RWPE1 (cell line): ENCODE measurements around the gene INTS15.

Experiments used
- CTCF ChIA-PET: fragments of 350-600 bp; sonication (Branson Sonifier 250); formaldehyde crosslinking; extraction: SDS; loops from one replicate; lab custom pipeline; 2021; lab: Yijun Ruan, JAX
- POLR2A ChIA-PET: fragments of 400-600 bp; formaldehyde crosslinking; extraction: SDS; loops from one replicate; lab custom pipeline; 2020; ENCODE audit warnings: antibody characterized with exemption; ENCODE audit not compliant: low non-redundant PET; lab: Yijun Ruan, JAX
- DNase-seq: peaks from one replicate; pipeline ENCODE4 v3.0.0; 2012; ENCODE audit warnings: low spot score
- H3K27ac ChIP-seq: fragments of 450-650 bp; 2 replicates; pipeline ENCODE4 v1.5.1; 2017
- TF ChIP-seq, protein P1 (sequence below): fragments of 450-650 bp; conservative IDR thresholded peaks from 2 replicates; pipeline ENCODE4 v1.5.1; 2017; ENCODE audit warnings: low read depth, mild to moderate bottlenecking

The INTS15 gene

GRCh38 chr7:6551016-6551511, 38.8 kb upstream of the INTS15 start, which contains the start of gene GRID2IP:
Gene GRID2IP (minus strand): TSS chr7:6551461. CDS start chr7:6551436, 25 bp downstream.
- H3K27ac ChIP-seq: no peak within 1 kb of the TSS
- POLR2A ChIA-PET: interaction anchor here (0.6 kb wide), 1 partner anchor 25 kb away, joined by 3 read pairs; no protein-coding TSS in a partner anchor
- TF ChIP-seq, protein P1, sequence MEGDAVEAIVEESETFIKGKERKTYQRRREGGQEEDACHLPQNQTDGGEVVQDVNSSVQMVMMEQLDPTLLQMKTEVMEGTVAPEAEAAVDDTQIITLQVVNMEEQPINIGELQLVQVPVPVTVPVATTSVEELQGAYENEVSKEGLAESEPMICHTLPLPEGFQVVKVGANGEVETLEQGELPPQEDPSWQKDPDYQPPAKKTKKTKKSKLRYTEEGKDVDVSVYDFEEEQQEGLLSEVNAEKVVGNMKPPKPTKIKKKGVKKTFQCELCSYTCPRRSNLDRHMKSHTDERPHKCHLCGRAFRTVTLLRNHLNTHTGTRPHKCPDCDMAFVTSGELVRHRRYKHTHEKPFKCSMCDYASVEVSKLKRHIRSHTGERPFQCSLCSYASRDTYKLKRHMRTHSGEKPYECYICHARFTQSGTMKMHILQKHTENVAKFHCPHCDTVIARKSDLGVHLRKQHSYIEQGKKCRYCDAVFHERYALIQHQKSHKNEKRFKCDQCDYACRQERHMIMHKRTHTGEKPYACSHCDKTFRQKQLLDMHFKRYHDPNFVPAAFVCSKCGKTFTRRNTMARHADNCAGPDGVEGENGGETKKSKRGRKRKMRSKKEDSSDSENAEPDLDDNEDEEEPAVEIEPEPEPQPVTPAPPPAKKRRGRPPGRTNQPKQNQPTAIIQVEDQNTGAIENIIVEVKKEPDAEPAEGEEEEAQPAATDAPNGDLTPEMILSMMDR: no peak
- DNase-seq: no peak
- CTCF ChIA-PET: no interaction called here

GRCh38 chr7:6553448-6554044, 36.3 kb upstream of the INTS15 start:
- CTCF ChIA-PET: no interaction called here
- POLR2A ChIA-PET: no interaction called here

DNA sequence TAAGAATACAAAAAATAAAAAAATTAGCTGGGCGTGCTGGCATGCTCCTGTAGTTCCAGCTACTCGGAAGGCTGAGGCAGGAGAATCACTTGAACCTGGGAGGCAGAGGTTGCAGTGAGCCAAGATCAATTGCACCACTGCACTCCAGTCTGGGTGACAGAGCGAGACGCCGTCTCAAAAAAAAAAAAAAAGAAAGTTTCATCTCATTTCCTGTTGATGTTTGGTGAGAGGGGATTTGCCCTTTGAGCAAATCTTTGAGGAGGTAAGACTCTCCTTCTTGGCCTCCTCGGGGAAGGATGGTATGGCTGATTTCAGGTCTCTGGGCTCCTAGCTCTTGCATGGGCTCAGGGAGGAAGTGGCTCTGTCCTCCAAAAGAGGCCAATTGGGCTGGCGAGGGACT, 35.0 kb upstream of the INTS15 start:
- TF ChIP-seq, protein P1: no peak
- POLR2A ChIA-PET: no interaction called here
- no peak overlapping the region for H3K27ac ChIP-seq
- CTCF ChIA-PET: no interaction called here
- DNase-seq: no peak

More at GRCh38 chr7:6553448-6554044, 36.3 kb upstream of the INTS15 start:
- H3K27ac ChIP-seq: no peak overlapping the region
- no peak for DNase-seq
- TF ChIP-seq, protein P1: no peak

DNA sequence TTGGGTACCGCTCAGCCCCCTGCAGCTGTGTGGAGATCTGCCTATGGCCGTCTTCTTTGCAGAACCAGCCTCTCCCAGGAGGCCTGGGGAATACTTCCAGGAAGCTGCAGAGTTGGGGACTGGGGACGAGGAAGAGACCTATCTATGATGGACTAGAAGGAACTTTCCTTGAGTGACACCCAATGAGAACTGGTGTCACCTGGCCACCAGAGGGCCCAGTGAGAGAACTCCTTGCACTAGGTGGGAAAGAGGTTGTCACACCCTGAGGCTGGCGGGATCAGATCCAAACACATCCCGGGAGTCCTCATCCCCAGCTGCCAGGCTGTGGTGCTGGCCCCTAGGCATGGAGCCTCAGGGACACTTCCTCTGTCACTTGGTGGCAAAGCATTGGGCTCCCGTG, 33.6 kb upstream of the INTS15 start:
- no peak overlapping the region for H3K27ac ChIP-seq
- ChIA-PET CTCF (interaction anchor here (0.6 to 0.8 kb wide), 4 partner anchors 9 to 155 kb away, joined by 3 to 4 read pairs (median 3); no protein-coding TSS in a partner anchor), POLR2A (no interaction called here)
- DNase-seq: no peak
- TF ChIP-seq, protein P1: no peak; the same call in 1 of the 2 replicates

GRCh38 chr7:6558837-6559236, 31.0 kb upstream of the INTS15 start:
- TF ChIP-seq, protein P1: peak; percentile 29; the same call in 1 of the 2 replicates
- H3K27ac ChIP-seq: no peak overlapping the region
- DNase-seq: peak; percentile 62
- POLR2A ChIA-PET: no interaction called here
- CTCF ChIA-PET: interaction anchor here (0.6 to 1.4 kb wide), 12 partner anchors 9 to 65 kb away, joined by 3 to 11 read pairs (median 4); no protein-coding TSS in a partner anchor

DNA sequence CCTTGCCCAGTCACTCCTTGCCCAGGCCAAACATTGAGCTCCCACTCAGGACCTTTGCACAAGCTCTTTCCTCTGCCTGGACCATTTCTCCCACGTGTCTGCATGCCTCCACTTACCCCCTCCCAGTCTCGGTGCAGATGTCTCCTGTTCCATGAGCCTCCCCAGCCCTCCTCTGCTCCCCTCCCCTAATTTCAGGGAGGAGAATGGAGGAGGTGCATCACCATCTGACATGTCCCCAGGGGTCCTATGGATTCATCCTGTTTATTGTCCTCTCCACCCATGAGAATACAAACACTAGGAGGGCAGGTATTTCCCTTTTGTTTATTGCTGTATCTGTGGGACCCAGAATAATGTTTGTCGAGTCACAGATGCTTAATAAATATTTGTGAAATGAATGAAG, 29.9 kb upstream of the INTS15 start:
- ChIA-PET POLR2A (no interaction called here), CTCF (no interaction called here)
- TF ChIP-seq, protein P1: no peak
- no peak for DNase-seq
- H3K27ac ChIP-seq: no peak overlapping the region
